SK-N-SH (cell line): ENCODE measurements around the gene XG. TPM values are rescaled to one million over a fixed set of nuclear protein-coding genes. Genes with fewer than 3 reads are reported as not detected.
"Not testable (repeated sequence)": the region's sequence is repeated elsewhere in the genome, so short reads cannot be mapped to it uniquely, and the experiment has no call there.

Experiments used
- CTCF ChIA-PET: fragments of 300-600, 350-600 bp; formaldehyde crosslinking; extraction: SDS; loops from one replicate; lab custom pipeline; 2021; lab: Yijun Ruan, JAX
- POLR2A ChIA-PET: fragments of 350-600 bp; sonication (Branson Sonifier 250); formaldehyde crosslinking; extraction: SDS; loops from one replicate; lab custom pipeline; 2020; ENCODE audit warnings: antibody characterized with exemption, inconsistent platforms; lab: Yijun Ruan, JAX
- DNase-seq: peaks from one replicate; pipeline ENCODE4 v3.0.0; 2012
- H2AFZ ChIP-seq: fragments of 200-600 bp; sonication (generic); 2 replicates; pipeline ENCODE4 v1.8.1; 2016; ENCODE audit warnings: antibody characterized with exemption, mild to moderate bottlenecking, low read depth
- H3F3A ChIP-seq: fragments of 200-600 bp; sonication (generic); replicated peaks from 2 replicates; pipeline ENCODE3; 2016; ENCODE audit warnings: antibody characterized with exemption, mild to moderate bottlenecking; ENCODE audit not compliant: insufficient read depth
- H3K27ac ChIP-seq, 2 experiments: fragments of 200-500 bp in 1 of 2; fragments of 200-600 bp in 1 of 2; sonication (Bioruptor generic) in 1 of 2; sonication (generic), shearing (Covaris generic) in 1 of 2; 2 replicates each; pipeline versions ENCODE4 v1.5.1 to v1.6.1; 2014 to 2016; ENCODE audit warnings: low read depth in 2 of 2, inconsistent platforms in 1 of 2, low read length in 1 of 2, mild to moderate bottlenecking in 1 of 2, mixed read lengths in 1 of 2
- H3K27me3 ChIP-seq: fragments of 200-600 bp; sonication (generic), shearing (Covaris generic); 2 replicates; pipeline ENCODE4 v1.6.1; 2016; ENCODE audit warnings: mixed run types; ENCODE audit not compliant: insufficient read depth
- H3K36me3 ChIP-seq, 2 experiments: fragments of 200-500 bp in 1 of 2; fragments of 200-600 bp in 1 of 2; sonication (Bioruptor generic) in 1 of 2; sonication (generic) in 1 of 2; replicated peaks in 1 of 2; 2 replicates each; pipeline versions ENCODE3 to v1.5.1; 2014 to 2016; ENCODE audit warnings: low read length in 1 of 2, mild to moderate bottlenecking in 1 of 2; ENCODE audit not compliant: insufficient read depth in 2 of 2, control insufficient read depth in 1 of 2
- H3K4me1 ChIP-seq, 2 experiments: fragments of 200-500 bp in 1 of 2; fragments of 200-600 bp in 1 of 2; sonication (Bioruptor generic) in 1 of 2; sonication (generic), shearing (Covaris generic) in 1 of 2; 2 replicates each; pipeline versions ENCODE4 v1.5.1 to v1.6.1; 2014 to 2016; ENCODE audit warnings: low read depth in 1 of 2, low read length in 1 of 2, mixed run types in 1 of 2; ENCODE audit not compliant: insufficient read depth in 2 of 2, control insufficient read depth in 1 of 2
- H3K4me2 ChIP-seq: fragments of 200-600 bp; sonication (generic), shearing (Covaris generic); 2 replicates; pipeline ENCODE4 v1.6.1; 2017; ENCODE audit warnings: mixed run types
- H3K4me3 ChIP-seq, 2 experiments: fragments of 200-500 bp in 1 of 2; fragments of 200-600 bp in 1 of 2; sonication (Bioruptor generic) in 1 of 2; sonication (generic), shearing (Covaris generic) in 1 of 2; 2 replicates each; pipeline versions ENCODE4 v1.5.1 to v1.8.1; 2014 to 2016; ENCODE audit warnings: low read depth in 2 of 2, inconsistent platforms in 1 of 2, low read length in 1 of 2, mild to moderate bottlenecking in 1 of 2, mixed read lengths in 1 of 2, moderate library complexity in 1 of 2
- H3K79me2 ChIP-seq: fragments of 200-600 bp; sonication (generic); 2 replicates; pipeline ENCODE4 v1.8.1; 2017; ENCODE audit warnings: mild to moderate bottlenecking; ENCODE audit not compliant: insufficient read depth
- H3K9ac ChIP-seq: fragments of 200-600 bp; sonication (generic); 2 replicates; pipeline ENCODE4 v1.6.1; 2017; ENCODE audit warnings: mixed run types
- H3K9me2 ChIP-seq: fragments of 200-600 bp; sonication (generic); 2 replicates; pipeline ENCODE4 v1.6.1; 2017; ENCODE audit warnings: mixed run types
- H3K9me3 ChIP-seq: fragments of 200-600 bp; sonication (generic); 2 replicates; pipeline ENCODE4 v1.6.1; 2017; ENCODE audit warnings: mixed run types, mild to moderate bottlenecking, moderate library complexity
- H4K20me1 ChIP-seq: fragments of 200-600 bp; sonication (generic); 2 replicates; pipeline ENCODE4 v1.6.1; 2017; ENCODE audit warnings: mild to moderate bottlenecking, mixed run types; ENCODE audit not compliant: insufficient read depth
- CTCF ChIP-seq: fragments of 200-600 bp; sonication (generic); IDR thresholded peaks from 2 replicates; pipeline ENCODE4 v1.6.1; 2017; ENCODE audit warnings: antibody characterized with exemption, mild to moderate bottlenecking, moderate library complexity
- EZH2phosphoT487 ChIP-seq: fragments of 200-600 bp; sonication (generic); IDR thresholded peaks from 2 replicates; pipeline ENCODE4 v1.6.1; 2017; ENCODE audit warnings: low read depth, mixed run types, mild to moderate bottlenecking, antibody characterized with exemption, moderate library complexity, borderline replicate concordance
- FOSL2 ChIP-seq: IDR thresholded peaks from 2 replicates; pipeline ENCODE4 v1.4.0; 2012; ENCODE audit warnings: low read depth, mild to moderate bottlenecking, moderate library complexity, borderline replicate concordance
- IRF3 ChIP-seq: fragments of 150-350 bp; IDR thresholded peaks from 2 replicates; pipeline ENCODE4 v1.6.1; 2016; ENCODE audit warnings: mild to moderate bottlenecking, low read depth, low read length
- JUND ChIP-seq: IDR thresholded peaks from 2 replicates; pipeline ENCODE4 v1.4.0; 2012
- RAD21 ChIP-seq: IDR thresholded peaks from 2 replicates; pipeline ENCODE4 v1.6.1; 2012; ENCODE audit warnings: mild to moderate bottlenecking, low read length
- RFX5 ChIP-seq: IDR thresholded peaks from 2 replicates; pipeline ENCODE4 v1.6.1; 2012; ENCODE audit warnings: mild to moderate bottlenecking, improper control_type of control experiment, low read length
- SMC3 ChIP-seq: IDR thresholded peaks from 2 replicates; pipeline ENCODE4 v1.6.1; 2012; ENCODE audit warnings: low read depth, low read length, improper control_type of control experiment
- TCF12 ChIP-seq: IDR thresholded peaks from 2 replicates; pipeline ENCODE4 v1.4.0; 2012
- whole genome bisulfite sequencing: methylation state at CpG from one replicate; pipeline ENCODE4 v1.1.6; 2017; ENCODE audit warnings: low lambda C conversion rate; 5-methylcytosine and 5-hydroxymethylcytosine counted together
- polyA plus RNA-seq, 3 experiments: library from polyadenylated mRNA; depleted of rRNA; stranded (reverse); fragments of >200 nt; gene quantifications; 2 replicates each; pipeline ENCODE4 v1.2.3, GENCODE V29; 2012

XG gene
- polyA plus RNA-seq, 1 of the 3 experiments (the other 2 are of a cell fraction) = 0.76 TPM

DNA sequence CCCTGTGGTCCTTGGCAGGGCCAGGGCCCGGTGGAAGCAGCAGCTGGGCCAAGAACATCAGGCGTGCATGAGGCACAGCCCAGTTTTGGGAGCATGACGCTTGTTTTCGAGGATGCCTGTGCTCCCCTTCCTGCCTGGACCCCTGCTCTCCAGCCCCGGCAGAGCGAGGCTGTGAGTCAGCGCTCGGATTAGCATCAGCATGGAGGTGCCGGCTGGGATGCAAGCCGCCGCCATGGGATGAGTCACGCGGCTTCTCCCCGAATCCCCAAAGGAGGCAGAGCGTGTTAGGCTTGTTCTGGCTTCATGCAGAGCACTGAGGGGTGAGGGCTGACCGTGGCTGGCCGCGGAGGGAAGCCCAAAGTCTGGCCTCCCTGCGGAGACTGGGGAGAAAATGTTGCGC lies 53.0 kb downstream of the XG start:
- Histone ChIP-seq H3F3A (peaks cover 16% of the 10 kb centered on the region), H3K27ac (peak overlapping the region in 1 of 2 experiments; percentile 41; a peak in 1 of 4 replicates), H2AFZ (peak overlapping the region; percentile 66; the same call in 1 of the 2 replicates)
- H3K4me3 ChIP-seq, H3K27me3 ChIP-seq, H3K9me2 ChIP-seq, H4K20me1 ChIP-seq, CTCF ChIA-PET, H3K36me3 ChIP-seq, H3K9ac ChIP-seq, H3K4me2 ChIP-seq, H3K79me2 ChIP-seq, DNase-seq, H3K9me3 ChIP-seq, H3K4me1 ChIP-seq, POLR2A ChIA-PET: not testable (repeated sequence)
- peak; percentile 40; the same call in 1 of the 2 replicates for TF ChIP-seq JUND
- peak; percentile 7; the same call in 1 of the 2 replicates for TF ChIP-seq TCF12
- peak; percentile 73 for TF ChIP-seq FOSL2
- WGBS = 48% methylated on average over 17 of the region's 20 CpGs

GRCh38 chrX:2811271-2811670 lies 59.4 kb downstream of the XG start:
- H3K4me3 ChIP-seq = no peak overlapping the region
- peaks cover 0 to 10% of the 10 kb centered on the region in 2 experiments; a peak in 1 of 4 replicates for H3K4me1 ChIP-seq
- H3K27me3 ChIP-seq = 0 out of 2 replicates have a peak, but pooled peaks cover 3% of the 10 kb centered on the region
- no peak overlapping the region for H2AFZ ChIP-seq
- H3K27ac ChIP-seq = peak overlapping the region in 1 of 2 experiments; percentile 65; a peak in 1 of 4 replicates
- no peaks in the 10 kb centered on the region for H3F3A ChIP-seq
- no peaks in the 10 kb centered on the region for H3K79me2 ChIP-seq
- CTCF ChIA-PET = no interaction called here
- DNase-seq = no peak
- no peaks in the 10 kb centered on the region for H3K9me3 ChIP-seq
- TF ChIP-seq RFX5 (no peak), EZH2phosphoT487 (no peak), IRF3 (no peak)
- H3K9me2 ChIP-seq = no peaks in the 10 kb centered on the region
- POLR2A ChIA-PET = no interaction called here
- WGBS = 36% methylated on average over 5 of the region's 5 CpGs
- no peaks in the 10 kb centered on the region for H3K36me3 ChIP-seq
- H3K4me2 ChIP-seq = no peak overlapping the region
- no peak overlapping the region for H3K9ac ChIP-seq
- no peaks in the 10 kb centered on the region for H4K20me1 ChIP-seq

- H3K4me1 ChIP-seq, POLR2A ChIA-PET, H3K9me2 ChIP-seq, H3K27me3 ChIP-seq, H4K20me1 ChIP-seq, H3F3A ChIP-seq, H3K9me3 ChIP-seq, H3K9ac ChIP-seq, H3K79me2 ChIP-seq, H3K4me3 ChIP-seq, H3K36me3 ChIP-seq, H3K4me2 ChIP-seq: not testable (repeated sequence)
- DNase-seq = peak; percentile 32
- H2AFZ ChIP-seq = peak overlapping the region; percentile 78
- TF ChIP-seq SMC3 (peak; percentile 58), RAD21 (peak; percentile 54), CTCF (peak; percentile 79)
- WGBS = 26% methylated on average over 13 of the region's 16 CpGs
- CTCF ChIA-PET = interaction anchor here (0.7 kb wide), 1 partner anchor 9 kb away, joined by 3 read pairs; no protein-coding TSS in a partner anchor
- H3K27ac ChIP-seq = peak overlapping the region in 1 of 2 experiments; percentile 65; a peak in 2 of 4 replicates
These were observed 60.5 kb downstream of the XG start for GRCh38 chrX:2812161-2812907.
